WTC11 (cell line): ENCODE data around the gene INTS2. TPM values are rescaled to one million over a fixed set of nuclear protein-coding genes. Genes with fewer than 3 reads are reported as not detected.

Source experiments
- ATAC-seq: fragments of 200-7000 bp; cut with Tn5 transposase; 2 replicates; pipeline ENCODE4 v1.10.0; 2021; ENCODE audit warnings: mild to moderate bottlenecking, moderate library complexity
- CTCF ChIA-PET: fragments of 300-600 bp; sonication (Branson Sonifier 250); formaldehyde crosslinking; loops from one replicate; lab custom pipeline; 2021; ENCODE audit warnings: antibody characterized with exemption; lab: Charles Lee
- POLR2A ChIA-PET: fragments of 350-600 bp; sonication (Branson Sonifier 250); formaldehyde crosslinking; loops from one replicate; lab custom pipeline; 2021; ENCODE audit warnings: antibody characterized with exemption; lab: Charles Lee
- DNase-seq: peaks from one replicate; pipeline ENCODE4 v3.0.0; 2021; ENCODE audit warnings: low spot score
- H3K27ac Mint-ChIP-seq: 2 replicates; pipeline ENCODE4 v1.8.0; 2021; ENCODE audit warnings: mixed read lengths
- H3K27me3 Mint-ChIP-seq: 2 replicates; pipeline ENCODE4 v1.8.0; 2021; ENCODE audit warnings: low read depth, mild to moderate bottlenecking, moderate library complexity, mixed read lengths
- H3K36me3 Mint-ChIP-seq: 2 replicates; pipeline ENCODE4 v1.8.0; 2021; ENCODE audit warnings: mixed read lengths
- H3K4me1 Mint-ChIP-seq: 2 replicates; pipeline ENCODE4 v1.8.0; 2022; ENCODE audit warnings: mixed read lengths
- H3K4me3 Mint-ChIP-seq: 2 replicates; pipeline ENCODE4 v1.8.0; 2021; ENCODE audit warnings: mild to moderate bottlenecking, moderate library complexity, mixed read lengths
- H3K9me3 Mint-ChIP-seq: 2 replicates; pipeline ENCODE4 v1.8.0; 2021; ENCODE audit warnings: mixed read lengths
- CBFB ChIP-seq: sonication (generic); formaldehyde crosslinking; IDR thresholded peaks from 2 replicates; pipeline ENCODE4 v1.8.1; 2022; ENCODE audit warnings: mild to moderate bottlenecking, low read depth, missing genetic modification reagents
- ELF4 ChIP-seq: sonication (generic); formaldehyde crosslinking; IDR thresholded peaks from 2 replicates; pipeline ENCODE4 v1.8.1; 2022; ENCODE audit warnings: low read depth, mild to moderate bottlenecking, moderate library complexity, missing genetic modification reagents
- ESRRA ChIP-seq: sonication (generic); formaldehyde crosslinking; IDR thresholded peaks from 2 replicates; pipeline ENCODE4 v1.8.1; 2022; ENCODE audit warnings: mild to moderate bottlenecking, missing genetic modification reagents, borderline replicate concordance
- ETV6 ChIP-seq: sonication (generic); formaldehyde crosslinking; IDR thresholded peaks from 2 replicates; pipeline ENCODE4 v1.8.1; 2022; ENCODE audit warnings: mild to moderate bottlenecking, missing genetic modification reagents
- FOXP1 ChIP-seq: sonication (generic); formaldehyde crosslinking; IDR thresholded peaks from 2 replicates; pipeline ENCODE4 v1.8.0; 2022; ENCODE audit warnings: missing genetic modification reagents, mild to moderate bottlenecking, moderate library complexity, borderline replicate concordance
- KAT7 ChIP-seq: sonication (generic); formaldehyde crosslinking; IDR thresholded peaks from 2 replicates; pipeline ENCODE4 v1.8.1; 2023; ENCODE audit warnings: missing genetic modification reagents, mild to moderate bottlenecking, borderline replicate concordance
- MYBL2 ChIP-seq: sonication (generic); formaldehyde crosslinking; IDR thresholded peaks from 2 replicates; pipeline ENCODE4 v1.8.1; 2023; ENCODE audit warnings: mild to moderate bottlenecking, moderate library complexity, missing genetic modification reagents
- NFE2L1 ChIP-seq: sonication (generic); formaldehyde crosslinking; IDR thresholded peaks from 2 replicates; pipeline ENCODE4 v1.8.1; 2023; ENCODE audit warnings: missing genetic modification reagents
- NFYB ChIP-seq: sonication (generic); formaldehyde crosslinking; conservative IDR thresholded peaks from 2 replicates; pipeline ENCODE4 v1.8.0; 2022; ENCODE audit warnings: low read depth, missing genetic modification reagents
- RELA ChIP-seq: sonication (generic); formaldehyde crosslinking; IDR thresholded peaks from 2 replicates; pipeline ENCODE4 v1.8.1; 2022; ENCODE audit warnings: missing genetic modification reagents, mild to moderate bottlenecking, borderline replicate concordance
- SMAD4 ChIP-seq: sonication (generic); formaldehyde crosslinking; IDR thresholded peaks from 2 replicates; pipeline ENCODE4 v1.8.0; 2022; ENCODE audit warnings: mild to moderate bottlenecking, missing genetic modification reagents
- SOX15 ChIP-seq: fragments of 250-450 bp; sonication (Bioruptor Pico); IDR thresholded peaks from 2 replicates; pipeline ENCODE4 v1.9.0; 2021; ENCODE audit warnings: mild to moderate bottlenecking
- SP1 ChIP-seq: sonication (generic); formaldehyde crosslinking; conservative IDR thresholded peaks from 2 replicates; pipeline ENCODE4 v1.8.1; 2022; ENCODE audit warnings: missing genetic modification reagents
- TEAD1 ChIP-seq: sonication (generic); formaldehyde crosslinking; IDR thresholded peaks from 2 replicates; pipeline ENCODE4 v1.8.0; 2022; ENCODE audit warnings: mild to moderate bottlenecking, missing genetic modification reagents
- ZNF396 ChIP-seq: fragments of 250-450 bp; sonication (Bioruptor Pico); IDR thresholded peaks from 2 replicates; pipeline ENCODE4 v1.8.0; 2021; ENCODE audit warnings: mild to moderate bottlenecking, moderate library complexity, borderline replicate concordance
- ZNF423 ChIP-seq: fragments of 250-450 bp; sonication (Bioruptor Pico); IDR thresholded peaks from 2 replicates; pipeline ENCODE4 v2.1.2; 2022; ENCODE audit warnings: mild to moderate bottlenecking, moderate library complexity
- total RNA-seq: library from RNA; stranded (reverse); gene quantifications from 3 replicates; pipeline ENCODE4 v1.2.3, GENCODE V29; 2021
- TF ChIP-seq, protein P1 (sequence below): sonication (generic); formaldehyde crosslinking; IDR thresholded peaks from 2 replicates; pipeline ENCODE4 v1.8.0; 2022; ENCODE audit warnings: mild to moderate bottlenecking, missing genetic modification reagents
- TF ChIP-seq, protein P2 (sequence below): sonication (generic); formaldehyde crosslinking; IDR thresholded peaks from 2 replicates; pipeline ENCODE4 v1.8.0; 2022; ENCODE audit warnings: mild to moderate bottlenecking, missing genetic modification reagents
- TF ChIP-seq, protein P3 (sequence below): fragments of 250-450 bp; sonication (Bioruptor Pico); IDR thresholded peaks from 2 replicates; pipeline ENCODE4 v1.9.0; 2021; ENCODE audit warnings: mild to moderate bottlenecking, borderline replicate concordance
- TF ChIP-seq, protein P4 (sequence below): sonication (generic); formaldehyde crosslinking; IDR thresholded peaks from 2 replicates; pipeline ENCODE4 v1.8.0; 2023; ENCODE audit warnings: mild to moderate bottlenecking, missing genetic modification reagents
- TF ChIP-seq, protein P5 (sequence below): sonication (generic); formaldehyde crosslinking; IDR thresholded peaks from 2 replicates; pipeline ENCODE4 v1.8.0; 2022; ENCODE audit warnings: mild to moderate bottlenecking, missing genetic modification reagents
- TF ChIP-seq, protein P6 (sequence below): sonication (generic); formaldehyde crosslinking; IDR thresholded peaks from 2 replicates; pipeline ENCODE4 v1.8.1; 2022; ENCODE audit warnings: low read depth, mild to moderate bottlenecking, moderate library complexity, missing genetic modification reagents, borderline replicate concordance
- TF ChIP-seq, protein P7 (sequence below): fragments of 250-450 bp; sonication (Bioruptor Pico); conservative IDR thresholded peaks from 2 replicates; pipeline ENCODE4 v1.9.0; 2021; ENCODE audit warnings: mild to moderate bottlenecking

The INTS2 gene
- total RNA-seq, 1 experiment from 2014 or later: 24.9 TPM

DNA sequence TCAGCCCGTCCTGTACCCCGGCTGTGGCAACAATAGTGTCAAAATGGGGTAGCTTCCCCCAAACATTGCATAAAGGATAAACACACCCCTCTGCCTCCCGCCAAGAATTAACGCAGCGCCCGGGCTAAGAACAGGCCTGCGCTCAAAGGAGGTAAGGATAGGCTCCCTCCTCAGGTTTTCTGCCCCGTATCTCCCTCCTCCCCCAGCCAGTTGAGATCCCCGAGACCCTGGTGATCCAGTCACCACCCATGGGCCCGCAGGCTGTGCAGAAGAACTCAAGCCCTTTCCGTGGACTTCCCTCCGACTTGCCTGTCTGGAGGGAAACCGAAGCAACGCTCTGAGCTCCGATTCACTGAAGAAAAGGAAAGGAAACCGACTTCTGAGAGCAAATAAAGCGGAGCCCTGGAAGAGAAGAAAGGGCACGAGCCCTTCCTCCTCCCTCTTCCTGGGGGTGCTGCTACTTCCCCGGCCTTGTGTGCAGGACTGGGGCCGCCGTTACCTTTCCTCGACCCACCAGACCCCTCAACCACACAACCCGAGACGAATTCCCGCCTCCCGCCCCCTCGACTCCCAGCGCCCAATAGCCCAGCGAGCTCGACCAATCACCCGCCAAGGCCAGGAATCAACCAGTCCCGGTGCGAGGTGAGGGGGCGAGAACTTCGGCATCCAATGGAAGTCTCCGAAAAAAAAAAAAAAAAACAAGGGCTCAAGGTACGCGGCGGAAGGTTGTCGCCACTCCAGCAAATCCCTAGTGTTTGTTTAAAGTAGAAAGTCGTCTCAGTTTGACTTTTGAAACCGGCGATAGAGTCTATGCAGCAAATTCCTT, 64.6 kb downstream of the INTS2 start, which contains the start of gene BRIP1 (continued):
- TF ChIP-seq KAT7 (CRISPR knock-in tag) (peak; percentile 68; the same call in 1 of the 2 replicates), FOXP1 (peak; percentile 73; the same call in 1 of the 2 replicates), MYBL2 (peak; percentile 62; the same call in 1 of the 2 replicates), TEAD1 (CRISPR knock-in tag) (peak; percentile 25; the same call in 1 of the 2 replicates), NFYB (CRISPR knock-in tag) (peak; percentile 81), SMAD4 (0 out of 2 replicates have a peak, but pooled peaks have one; percentile 27), RELA (no peak)
- TF ChIP-seq, protein P1, sequence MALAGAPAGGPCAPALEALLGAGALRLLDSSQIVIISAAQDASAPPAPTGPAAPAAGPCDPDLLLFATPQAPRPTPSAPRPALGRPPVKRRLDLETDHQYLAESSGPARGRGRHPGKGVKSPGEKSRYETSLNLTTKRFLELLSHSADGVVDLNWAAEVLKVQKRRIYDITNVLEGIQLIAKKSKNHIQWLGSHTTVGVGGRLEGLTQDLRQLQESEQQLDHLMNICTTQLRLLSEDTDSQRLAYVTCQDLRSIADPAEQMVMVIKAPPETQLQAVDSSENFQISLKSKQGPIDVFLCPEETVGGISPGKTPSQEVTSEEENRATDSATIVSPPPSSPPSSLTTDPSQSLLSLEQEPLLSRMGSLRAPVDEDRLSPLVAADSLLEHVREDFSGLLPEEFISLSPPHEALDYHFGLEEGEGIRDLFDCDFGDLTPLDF (CRISPR knock-in tag): no peak
- TF ChIP-seq, protein P2, sequence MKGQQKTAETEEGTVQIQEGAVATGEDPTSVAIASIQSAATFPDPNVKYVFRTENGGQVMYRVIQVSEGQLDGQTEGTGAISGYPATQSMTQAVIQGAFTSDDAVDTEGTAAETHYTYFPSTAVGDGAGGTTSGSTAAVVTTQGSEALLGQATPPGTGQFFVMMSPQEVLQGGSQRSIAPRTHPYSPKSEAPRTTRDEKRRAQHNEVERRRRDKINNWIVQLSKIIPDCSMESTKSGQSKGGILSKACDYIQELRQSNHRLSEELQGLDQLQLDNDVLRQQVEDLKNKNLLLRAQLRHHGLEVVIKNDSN (CRISPR knock-in tag): peak; percentile 27; the same call in 1 of the 2 replicates
- TF ChIP-seq, all 79 proteins: peak for 17

DNA sequence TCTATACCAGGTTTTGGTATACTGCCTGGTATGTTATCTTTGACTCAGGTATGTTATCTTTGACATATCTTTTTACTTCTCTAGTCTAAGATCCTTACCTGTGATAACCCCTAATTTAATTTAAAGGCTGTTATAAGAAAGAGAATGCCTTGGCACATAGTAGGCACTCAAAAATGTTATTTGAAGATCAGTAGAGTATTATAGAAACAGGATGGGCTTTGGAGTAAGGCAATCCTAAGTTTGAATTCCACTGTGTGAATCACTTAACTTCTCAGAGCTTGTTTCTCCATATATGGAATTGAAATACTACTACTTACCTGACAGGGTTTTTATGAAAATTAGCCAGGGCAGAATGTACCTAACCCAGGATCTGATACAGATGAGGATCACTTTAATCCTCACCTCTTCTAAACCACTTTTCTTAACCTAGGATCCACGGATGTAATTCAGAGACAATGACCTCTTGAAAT, 65.6 kb downstream of the INTS2 start:
- Mint-ChIP-seq H3K27ac (no peak overlapping the region), H3K27me3 (no peaks in the 10 kb centered on the region), H3K4me3 (peak overlapping the region; percentile 98), H3K36me3 (peaks cover 11% of the 10 kb centered on the region; the same call in 1 of the 2 replicates), H3K9me3 (no peaks in the 10 kb centered on the region), H3K4me1 (peaks cover 20% of the 10 kb centered on the region)
- POLR2A ChIA-PET: interaction anchor here (0.6 to 1.0 kb wide), 2 partner anchors 15 to 41 kb away, joined by 3 to 4 read pairs; no protein-coding TSS in a partner anchor
- DNase-seq (no peak), ATAC-seq (no peak)
- CTCF ChIA-PET: interaction anchor here (0.9 to 3.9 kb wide), 3 partner anchors 204 to 450 kb away, joined by 3 to 27 read pairs (median 6); no protein-coding TSS in a partner anchor
- TF ChIP-seq ZNF423 (CRISPR knock-in tag): no peak
- TF ChIP-seq, protein P3, sequence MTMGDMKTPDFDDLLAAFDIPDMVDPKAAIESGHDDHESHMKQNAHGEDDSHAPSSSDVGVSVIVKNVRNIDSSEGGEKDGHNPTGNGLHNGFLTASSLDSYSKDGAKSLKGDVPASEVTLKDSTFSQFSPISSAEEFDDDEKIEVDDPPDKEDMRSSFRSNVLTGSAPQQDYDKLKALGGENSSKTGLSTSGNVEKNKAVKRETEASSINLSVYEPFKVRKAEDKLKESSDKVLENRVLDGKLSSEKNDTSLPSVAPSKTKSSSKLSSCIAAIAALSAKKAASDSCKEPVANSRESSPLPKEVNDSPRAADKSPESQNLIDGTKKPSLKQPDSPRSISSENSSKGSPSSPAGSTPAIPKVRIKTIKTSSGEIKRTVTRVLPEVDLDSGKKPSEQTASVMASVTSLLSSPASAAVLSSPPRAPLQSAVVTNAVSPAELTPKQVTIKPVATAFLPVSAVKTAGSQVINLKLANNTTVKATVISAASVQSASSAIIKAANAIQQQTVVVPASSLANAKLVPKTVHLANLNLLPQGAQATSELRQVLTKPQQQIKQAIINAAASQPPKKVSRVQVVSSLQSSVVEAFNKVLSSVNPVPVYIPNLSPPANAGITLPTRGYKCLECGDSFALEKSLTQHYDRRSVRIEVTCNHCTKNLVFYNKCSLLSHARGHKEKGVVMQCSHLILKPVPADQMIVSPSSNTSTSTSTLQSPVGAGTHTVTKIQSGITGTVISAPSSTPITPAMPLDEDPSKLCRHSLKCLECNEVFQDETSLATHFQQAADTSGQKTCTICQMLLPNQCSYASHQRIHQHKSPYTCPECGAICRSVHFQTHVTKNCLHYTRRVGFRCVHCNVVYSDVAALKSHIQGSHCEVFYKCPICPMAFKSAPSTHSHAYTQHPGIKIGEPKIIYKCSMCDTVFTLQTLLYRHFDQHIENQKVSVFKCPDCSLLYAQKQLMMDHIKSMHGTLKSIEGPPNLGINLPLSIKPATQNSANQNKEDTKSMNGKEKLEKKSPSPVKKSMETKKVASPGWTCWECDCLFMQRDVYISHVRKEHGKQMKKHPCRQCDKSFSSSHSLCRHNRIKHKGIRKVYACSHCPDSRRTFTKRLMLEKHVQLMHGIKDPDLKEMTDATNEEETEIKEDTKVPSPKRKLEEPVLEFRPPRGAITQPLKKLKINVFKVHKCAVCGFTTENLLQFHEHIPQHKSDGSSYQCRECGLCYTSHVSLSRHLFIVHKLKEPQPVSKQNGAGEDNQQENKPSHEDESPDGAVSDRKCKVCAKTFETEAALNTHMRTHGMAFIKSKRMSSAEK (CRISPR knock-in tag): no peak
- no peak for TF ChIP-seq ESRRA (CRISPR knock-in tag)
- TF ChIP-seq, protein P4, sequence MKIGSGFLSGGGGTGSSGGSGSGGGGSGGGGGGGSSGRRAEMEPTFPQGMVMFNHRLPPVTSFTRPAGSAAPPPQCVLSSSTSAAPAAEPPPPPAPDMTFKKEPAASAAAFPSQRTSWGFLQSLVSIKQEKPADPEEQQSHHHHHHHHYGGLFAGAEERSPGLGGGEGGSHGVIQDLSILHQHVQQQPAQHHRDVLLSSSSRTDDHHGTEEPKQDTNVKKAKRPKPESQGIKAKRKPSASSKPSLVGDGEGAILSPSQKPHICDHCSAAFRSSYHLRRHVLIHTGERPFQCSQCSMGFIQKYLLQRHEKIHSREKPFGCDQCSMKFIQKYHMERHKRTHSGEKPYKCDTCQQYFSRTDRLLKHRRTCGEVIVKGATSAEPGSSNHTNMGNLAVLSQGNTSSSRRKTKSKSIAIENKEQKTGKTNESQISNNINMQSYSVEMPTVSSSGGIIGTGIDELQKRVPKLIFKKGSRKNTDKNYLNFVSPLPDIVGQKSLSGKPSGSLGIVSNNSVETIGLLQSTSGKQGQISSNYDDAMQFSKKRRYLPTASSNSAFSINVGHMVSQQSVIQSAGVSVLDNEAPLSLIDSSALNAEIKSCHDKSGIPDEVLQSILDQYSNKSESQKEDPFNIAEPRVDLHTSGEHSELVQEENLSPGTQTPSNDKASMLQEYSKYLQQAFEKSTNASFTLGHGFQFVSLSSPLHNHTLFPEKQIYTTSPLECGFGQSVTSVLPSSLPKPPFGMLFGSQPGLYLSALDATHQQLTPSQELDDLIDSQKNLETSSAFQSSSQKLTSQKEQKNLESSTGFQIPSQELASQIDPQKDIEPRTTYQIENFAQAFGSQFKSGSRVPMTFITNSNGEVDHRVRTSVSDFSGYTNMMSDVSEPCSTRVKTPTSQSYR (CRISPR knock-in tag): no peak
- no peak for TF ChIP-seq ZNF396
- TF ChIP-seq, protein P5, sequence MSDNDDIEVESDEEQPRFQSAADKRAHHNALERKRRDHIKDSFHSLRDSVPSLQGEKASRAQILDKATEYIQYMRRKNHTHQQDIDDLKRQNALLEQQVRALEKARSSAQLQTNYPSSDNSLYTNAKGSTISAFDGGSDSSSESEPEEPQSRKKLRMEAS (CRISPR knock-in tag): no peak
- TF ChIP-seq, protein P6, sequence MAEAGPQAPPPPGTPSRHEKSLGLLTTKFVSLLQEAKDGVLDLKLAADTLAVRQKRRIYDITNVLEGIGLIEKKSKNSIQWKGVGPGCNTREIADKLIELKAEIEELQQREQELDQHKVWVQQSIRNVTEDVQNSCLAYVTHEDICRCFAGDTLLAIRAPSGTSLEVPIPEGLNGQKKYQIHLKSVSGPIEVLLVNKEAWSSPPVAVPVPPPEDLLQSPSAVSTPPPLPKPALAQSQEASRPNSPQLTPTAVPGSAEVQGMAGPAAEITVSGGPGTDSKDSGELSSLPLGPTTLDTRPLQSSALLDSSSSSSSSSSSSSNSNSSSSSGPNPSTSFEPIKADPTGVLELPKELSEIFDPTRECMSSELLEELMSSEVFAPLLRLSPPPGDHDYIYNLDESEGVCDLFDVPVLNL (CRISPR knock-in tag): no peak
- no peak for TF ChIP-seq NFE2L1 (CRISPR knock-in tag)
- TF ChIP-seq SP1 (CRISPR knock-in tag): no peak
- no peak for TF ChIP-seq ETV6 (CRISPR knock-in tag)
- TF ChIP-seq, protein P7, sequence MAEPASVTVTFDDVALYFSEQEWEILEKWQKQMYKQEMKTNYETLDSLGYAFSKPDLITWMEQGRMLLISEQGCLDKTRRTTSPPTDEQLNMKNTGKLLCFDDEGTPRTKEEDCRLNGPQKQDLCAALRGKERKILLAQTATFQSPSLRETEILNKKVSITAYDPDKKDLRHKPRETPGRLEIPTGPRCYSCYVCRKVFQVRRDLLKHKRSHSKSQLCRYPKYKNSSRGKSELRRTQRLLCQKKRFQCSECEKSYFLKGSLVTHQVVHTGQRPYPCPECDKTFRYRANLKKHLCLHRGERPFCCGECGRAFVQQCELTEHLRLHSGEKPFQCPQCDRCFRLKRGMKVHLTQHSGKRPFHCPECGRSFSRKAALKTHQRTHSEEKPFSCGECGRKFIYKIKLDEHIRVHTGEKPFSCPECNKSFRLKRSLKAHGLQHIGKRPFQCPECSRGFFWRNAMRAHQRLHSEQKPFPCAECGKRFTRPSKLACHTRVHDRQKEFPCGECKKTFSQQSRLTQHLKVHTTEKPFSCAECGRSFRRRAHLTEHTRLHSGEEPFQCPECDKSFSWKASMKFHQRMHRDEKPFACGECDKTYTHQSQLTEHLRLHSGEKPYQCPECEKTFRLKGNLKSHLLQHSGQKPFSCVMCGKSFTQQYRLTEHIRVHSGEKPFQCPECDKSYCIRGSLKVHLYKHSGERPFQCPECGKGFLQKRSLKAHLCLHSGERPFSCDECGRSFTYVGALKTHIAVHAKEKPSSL (CRISPR knock-in tag): no peak
- TF ChIP-seq SOX15 (CRISPR knock-in tag): no peak
- TF ChIP-seq ELF4 (CRISPR knock-in tag): no peak
- no peak for TF ChIP-seq CBFB
